Measurements from ENCODE around the gene MYH11.

MYH11 gene

DNA sequence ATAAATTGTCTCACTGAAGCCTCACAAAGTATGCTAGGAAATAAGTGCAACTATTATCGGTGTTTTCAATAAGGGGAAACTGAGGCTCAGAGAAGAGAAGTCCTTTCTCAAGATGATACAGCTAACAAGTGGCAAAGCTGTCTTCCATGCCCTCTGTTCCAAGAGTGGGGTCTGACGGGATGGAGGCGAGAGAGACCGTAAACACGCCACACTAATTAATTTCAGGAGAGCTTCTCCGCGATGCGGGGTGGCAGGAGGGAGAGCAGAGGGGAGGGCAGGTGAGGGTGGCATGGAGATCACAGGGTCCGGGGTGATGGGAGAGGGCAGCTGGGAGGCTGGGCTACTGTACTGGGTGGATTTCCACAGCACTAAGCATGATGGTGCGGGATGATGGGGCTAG lies 80.3 kb downstream of the MYH11 start:
- no peak overlapping the region for H3K4me3 ChIP-seq (ENCODE audit: control insufficient read depth, low read depth, low read length)
- TF ChIP-seq, protein P1, sequence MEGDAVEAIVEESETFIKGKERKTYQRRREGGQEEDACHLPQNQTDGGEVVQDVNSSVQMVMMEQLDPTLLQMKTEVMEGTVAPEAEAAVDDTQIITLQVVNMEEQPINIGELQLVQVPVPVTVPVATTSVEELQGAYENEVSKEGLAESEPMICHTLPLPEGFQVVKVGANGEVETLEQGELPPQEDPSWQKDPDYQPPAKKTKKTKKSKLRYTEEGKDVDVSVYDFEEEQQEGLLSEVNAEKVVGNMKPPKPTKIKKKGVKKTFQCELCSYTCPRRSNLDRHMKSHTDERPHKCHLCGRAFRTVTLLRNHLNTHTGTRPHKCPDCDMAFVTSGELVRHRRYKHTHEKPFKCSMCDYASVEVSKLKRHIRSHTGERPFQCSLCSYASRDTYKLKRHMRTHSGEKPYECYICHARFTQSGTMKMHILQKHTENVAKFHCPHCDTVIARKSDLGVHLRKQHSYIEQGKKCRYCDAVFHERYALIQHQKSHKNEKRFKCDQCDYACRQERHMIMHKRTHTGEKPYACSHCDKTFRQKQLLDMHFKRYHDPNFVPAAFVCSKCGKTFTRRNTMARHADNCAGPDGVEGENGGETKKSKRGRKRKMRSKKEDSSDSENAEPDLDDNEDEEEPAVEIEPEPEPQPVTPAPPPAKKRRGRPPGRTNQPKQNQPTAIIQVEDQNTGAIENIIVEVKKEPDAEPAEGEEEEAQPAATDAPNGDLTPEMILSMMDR (conservative IDR thresholded peaks at IDR 0.05; ENCODE audit: control insufficient read depth, insufficient read depth, low read depth, low read length): no peak
- no peak for DNase-seq (ENCODE audit: low read depth)

DNA sequence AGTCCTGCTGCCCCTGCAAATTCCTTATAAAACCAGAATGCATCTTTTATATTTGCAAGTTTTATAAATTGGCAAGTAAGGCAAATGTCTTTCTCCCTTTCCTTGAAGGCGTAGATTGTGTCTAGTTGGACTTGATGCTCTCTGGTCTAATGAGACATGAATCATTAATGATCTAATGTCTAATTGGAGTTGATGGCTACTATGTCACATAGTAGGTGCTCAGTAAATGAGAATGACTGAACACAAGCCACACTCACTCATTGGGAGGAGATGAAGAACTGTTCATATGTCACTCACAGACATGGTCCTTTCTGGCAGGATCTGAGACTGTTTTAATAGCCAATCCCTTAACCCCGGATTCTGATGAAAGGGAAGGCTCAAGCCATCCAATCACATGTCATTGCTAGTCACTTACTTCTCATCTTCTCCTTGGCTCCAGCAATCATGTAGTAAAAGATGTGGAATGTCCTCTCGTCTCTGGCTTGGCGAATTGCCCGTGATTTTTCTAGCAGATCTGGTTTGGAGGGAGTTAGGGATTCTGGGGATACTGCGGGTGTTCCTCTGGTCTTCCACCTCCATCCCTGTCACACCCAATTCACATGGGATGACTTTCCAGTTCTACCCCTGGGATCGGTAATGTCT lies 81.0 kb downstream of the MYH11 start:
- peak; percentile 64 for DNase-seq (ENCODE audit: low read depth)
- TF ChIP-seq, protein P1 (conservative IDR thresholded peaks at IDR 0.05; ENCODE audit: control insufficient read depth, insufficient read depth, low read depth, low read length): no peak
- no peak overlapping the region for H3K4me3 ChIP-seq (ENCODE audit: control insufficient read depth, low read depth, low read length)

DNA sequence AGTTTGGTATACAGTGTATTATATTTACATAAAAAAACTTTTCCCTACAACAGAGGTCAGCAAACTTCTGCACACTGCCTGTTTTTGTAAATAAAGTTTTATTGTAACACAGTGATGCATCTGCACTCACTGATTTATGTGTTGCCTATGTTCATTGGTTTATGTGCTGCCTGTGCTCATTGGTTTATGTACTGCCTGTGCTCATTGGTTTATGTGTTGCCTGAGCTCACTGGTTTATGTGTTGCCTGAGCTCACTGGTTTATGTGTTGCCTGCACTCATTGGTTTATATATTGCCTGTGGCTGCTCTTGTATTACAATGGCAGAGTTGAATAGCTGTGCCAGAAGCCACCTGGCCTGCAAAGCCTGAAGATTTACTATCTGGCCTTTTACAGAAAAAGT lies 81.6 kb downstream of the MYH11 start:
- TF ChIP-seq, protein P1 (conservative IDR thresholded peaks at IDR 0.05; ENCODE audit: control insufficient read depth, insufficient read depth, low read depth, low read length): no peak
- peak; percentile 44 for DNase-seq (ENCODE audit: low read depth)
- H3K4me3 ChIP-seq (ENCODE audit: control insufficient read depth, low read depth, low read length): no peak overlapping the region

DNA sequence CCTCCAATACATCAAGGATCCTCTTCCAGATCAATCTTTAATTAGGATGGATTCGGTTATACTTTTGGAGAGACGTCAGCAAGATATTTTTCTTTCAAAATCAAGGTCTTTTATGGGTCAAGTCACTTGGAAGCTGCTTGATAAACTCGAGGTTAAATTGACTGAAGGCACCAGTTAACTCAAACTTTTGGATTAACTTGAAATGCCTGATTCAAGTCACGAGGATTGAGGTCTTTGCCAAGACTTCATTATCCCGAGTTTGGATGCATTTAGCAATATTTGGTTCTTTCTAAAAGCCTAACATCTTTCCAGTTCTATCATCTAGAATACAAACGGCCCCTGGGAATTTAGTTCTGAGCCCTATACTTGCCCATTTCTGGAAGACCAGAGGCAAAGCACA lies 82.9 kb downstream of the MYH11 start:
- DNase-seq (ENCODE audit: low read depth): no peak
- no peak overlapping the region for H3K4me3 ChIP-seq (ENCODE audit: control insufficient read depth, low read depth, low read length)
- TF ChIP-seq, protein P1 (conservative IDR thresholded peaks at IDR 0.05; ENCODE audit: control insufficient read depth, insufficient read depth, low read depth, low read length): no peak

DNA sequence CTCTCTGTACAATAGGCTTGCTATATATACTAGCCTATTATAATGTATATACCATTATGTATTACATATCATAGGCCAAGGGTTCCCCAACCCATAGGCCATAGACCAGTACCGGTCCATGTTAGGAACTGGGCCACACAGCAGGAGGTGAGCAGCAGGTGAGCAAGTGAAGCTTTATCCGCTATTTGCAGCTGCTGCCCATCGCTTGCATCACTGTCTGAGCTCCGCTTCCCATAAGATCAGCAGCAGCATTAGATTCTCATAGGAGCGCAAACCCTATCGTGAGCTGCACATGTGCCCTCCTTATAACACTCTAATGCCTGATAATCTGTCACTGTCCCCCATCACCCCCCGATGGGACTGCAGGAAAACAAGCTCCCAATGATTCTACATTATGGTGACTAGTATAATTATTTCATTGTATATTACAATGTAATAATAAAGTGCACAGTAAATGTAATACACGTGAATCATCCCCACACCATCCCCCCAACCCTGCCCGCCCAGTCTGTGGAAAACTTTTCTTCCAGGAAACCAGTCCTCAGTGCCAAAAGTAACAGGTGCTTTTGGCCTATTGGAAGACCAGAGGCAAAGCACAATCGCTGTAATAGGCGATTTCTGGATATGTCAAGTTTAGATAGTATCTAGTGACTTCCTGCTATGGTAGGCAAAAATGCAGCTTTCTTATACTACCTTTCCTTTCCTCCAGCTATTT lies 84.1 kb downstream of the MYH11 start:
- no peak overlapping the region for H3K4me3 ChIP-seq (ENCODE audit: control insufficient read depth, low read depth, low read length)
- TF ChIP-seq, protein P1 (conservative IDR thresholded peaks at IDR 0.05; ENCODE audit: control insufficient read depth, insufficient read depth, low read depth, low read length): no peak
- DNase-seq (ENCODE audit: low read depth): no peak

DNA sequence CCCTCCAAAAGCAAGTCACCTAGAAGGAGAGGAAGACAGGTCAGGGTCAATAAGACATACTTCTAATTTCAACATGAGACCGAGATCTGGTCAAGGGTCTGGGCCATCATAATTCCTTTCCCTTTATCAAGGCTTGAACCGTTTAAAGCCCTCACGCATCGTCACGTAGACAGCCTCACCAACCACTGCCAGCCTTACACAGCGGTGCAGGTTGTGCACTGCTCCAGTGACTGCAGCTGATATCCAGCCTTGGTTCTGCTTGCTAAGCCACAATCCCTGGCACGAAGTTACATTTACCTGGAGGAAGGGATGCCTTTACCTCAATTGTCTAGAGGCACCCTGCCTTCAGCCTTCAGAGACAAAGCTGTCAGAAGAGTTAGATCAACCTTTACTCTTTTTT lies 85.1 kb downstream of the MYH11 start:
- no peak for DNase-seq (ENCODE audit: low read depth)
- TF ChIP-seq, protein P1 (conservative IDR thresholded peaks at IDR 0.05; ENCODE audit: control insufficient read depth, insufficient read depth, low read depth, low read length): no peak

More for the DNA sequence above, 85.1 kb downstream of the MYH11 start:
- H3K4me3 ChIP-seq (ENCODE audit: control insufficient read depth, low read depth, low read length): no peak overlapping the region

All from fibroblast of mammary gland (primary cell).